Astrocyte of the spinal cord (primary cell): ENCODE measurements around the gene SCYGR1.

Experiments
- DNase-seq: peaks from one replicate; pipeline ENCODE4 v3.0.0; 2011; ENCODE audit warnings: low read depth, low spot score
- H3K4me3 ChIP-seq: 2 replicates; pipeline ENCODE4 v1.5.1; 2011; ENCODE audit warnings: low read depth, mild to moderate bottlenecking, low read length, moderate library complexity
- in situ Hi-C: cut with HindIII; loops from 2 replicates; pipeline ENCODE4 v1.10.0; 2017; ENCODE audit warnings: low sequenced_read_pairs
- TF ChIP-seq, protein P1 (sequence below): IDR thresholded peaks from 2 replicates; pipeline ENCODE4 v1.5.1; 2012; ENCODE audit warnings: low read depth, mild to moderate bottlenecking, low read length, inconsistent platforms

Gene SCYGR1

DNA sequence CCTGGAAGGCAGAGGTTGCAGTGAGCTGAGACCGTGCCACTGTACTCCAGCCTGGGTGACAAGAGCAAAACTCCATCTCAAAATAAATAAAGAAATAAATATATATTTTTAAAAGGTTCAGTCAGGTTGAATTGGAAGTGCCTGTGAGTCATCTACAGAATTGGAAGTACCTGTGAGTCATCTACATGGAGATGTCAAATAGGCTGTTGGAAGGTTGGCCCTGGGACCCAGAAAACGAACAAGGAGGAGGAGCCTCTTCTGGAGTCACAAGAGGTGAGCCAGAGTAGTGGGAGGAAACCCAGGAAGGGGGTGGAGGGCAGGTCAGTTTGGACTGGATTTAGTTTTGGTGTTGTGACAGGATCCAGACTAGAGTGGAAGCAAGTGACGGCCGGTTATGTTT, 15.2 kb upstream of the SCYGR1 start:
- TF ChIP-seq, protein P1, sequence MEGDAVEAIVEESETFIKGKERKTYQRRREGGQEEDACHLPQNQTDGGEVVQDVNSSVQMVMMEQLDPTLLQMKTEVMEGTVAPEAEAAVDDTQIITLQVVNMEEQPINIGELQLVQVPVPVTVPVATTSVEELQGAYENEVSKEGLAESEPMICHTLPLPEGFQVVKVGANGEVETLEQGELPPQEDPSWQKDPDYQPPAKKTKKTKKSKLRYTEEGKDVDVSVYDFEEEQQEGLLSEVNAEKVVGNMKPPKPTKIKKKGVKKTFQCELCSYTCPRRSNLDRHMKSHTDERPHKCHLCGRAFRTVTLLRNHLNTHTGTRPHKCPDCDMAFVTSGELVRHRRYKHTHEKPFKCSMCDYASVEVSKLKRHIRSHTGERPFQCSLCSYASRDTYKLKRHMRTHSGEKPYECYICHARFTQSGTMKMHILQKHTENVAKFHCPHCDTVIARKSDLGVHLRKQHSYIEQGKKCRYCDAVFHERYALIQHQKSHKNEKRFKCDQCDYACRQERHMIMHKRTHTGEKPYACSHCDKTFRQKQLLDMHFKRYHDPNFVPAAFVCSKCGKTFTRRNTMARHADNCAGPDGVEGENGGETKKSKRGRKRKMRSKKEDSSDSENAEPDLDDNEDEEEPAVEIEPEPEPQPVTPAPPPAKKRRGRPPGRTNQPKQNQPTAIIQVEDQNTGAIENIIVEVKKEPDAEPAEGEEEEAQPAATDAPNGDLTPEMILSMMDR: no peak
- in situ Hi-C loops: no loop called here
- no peak for DNase-seq
- no peak overlapping the region for H3K4me3 ChIP-seq

DNA sequence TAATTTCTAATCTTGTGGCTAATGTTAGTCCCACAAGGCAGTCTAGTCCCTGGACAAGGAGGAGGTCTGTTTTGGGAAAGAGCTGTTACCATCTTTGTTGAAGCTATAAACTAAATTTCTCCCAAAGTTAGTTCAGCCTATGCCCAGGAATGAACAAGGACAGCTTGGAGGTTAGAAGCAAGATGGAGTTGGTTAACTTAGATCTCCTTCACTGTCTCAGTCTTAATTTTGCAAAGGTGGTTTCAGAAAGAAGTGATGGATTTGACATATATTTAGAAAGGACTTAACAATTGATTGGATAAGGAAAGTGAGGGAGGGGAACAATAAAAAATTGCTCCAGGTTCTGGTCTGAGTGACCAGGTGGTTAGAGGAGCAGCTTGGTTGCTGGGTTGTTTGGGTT, 14.6 kb upstream of the SCYGR1 start:
- no peak overlapping the region for H3K4me3 ChIP-seq
- in situ Hi-C loops: no loop called here
- no peak for DNase-seq
- TF ChIP-seq, protein P1: no peak

DNA sequence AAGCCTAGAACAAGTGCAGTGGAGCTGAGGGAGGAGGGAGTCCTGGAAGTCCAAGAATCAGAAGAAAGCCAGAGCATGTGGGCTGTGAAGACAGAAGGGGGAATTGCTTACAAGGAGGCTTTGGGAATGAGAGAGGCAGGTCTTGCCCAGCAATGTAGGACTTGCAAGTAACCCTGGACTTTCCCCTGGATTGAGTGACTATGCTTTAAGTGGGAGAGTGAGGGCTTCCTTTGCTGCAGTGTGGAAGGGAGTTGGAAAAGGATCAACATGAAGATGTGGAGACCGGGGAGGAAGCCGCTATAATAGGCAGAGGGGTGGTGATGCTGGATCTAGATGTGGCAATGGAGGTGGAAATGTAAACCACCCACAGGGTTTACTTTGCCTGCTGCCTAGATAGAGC, 13.8 kb upstream of the SCYGR1 start:
- no peak for DNase-seq
- TF ChIP-seq, protein P1: no peak
- no peak overlapping the region for H3K4me3 ChIP-seq
- in situ Hi-C loops: no loop called here

DNA sequence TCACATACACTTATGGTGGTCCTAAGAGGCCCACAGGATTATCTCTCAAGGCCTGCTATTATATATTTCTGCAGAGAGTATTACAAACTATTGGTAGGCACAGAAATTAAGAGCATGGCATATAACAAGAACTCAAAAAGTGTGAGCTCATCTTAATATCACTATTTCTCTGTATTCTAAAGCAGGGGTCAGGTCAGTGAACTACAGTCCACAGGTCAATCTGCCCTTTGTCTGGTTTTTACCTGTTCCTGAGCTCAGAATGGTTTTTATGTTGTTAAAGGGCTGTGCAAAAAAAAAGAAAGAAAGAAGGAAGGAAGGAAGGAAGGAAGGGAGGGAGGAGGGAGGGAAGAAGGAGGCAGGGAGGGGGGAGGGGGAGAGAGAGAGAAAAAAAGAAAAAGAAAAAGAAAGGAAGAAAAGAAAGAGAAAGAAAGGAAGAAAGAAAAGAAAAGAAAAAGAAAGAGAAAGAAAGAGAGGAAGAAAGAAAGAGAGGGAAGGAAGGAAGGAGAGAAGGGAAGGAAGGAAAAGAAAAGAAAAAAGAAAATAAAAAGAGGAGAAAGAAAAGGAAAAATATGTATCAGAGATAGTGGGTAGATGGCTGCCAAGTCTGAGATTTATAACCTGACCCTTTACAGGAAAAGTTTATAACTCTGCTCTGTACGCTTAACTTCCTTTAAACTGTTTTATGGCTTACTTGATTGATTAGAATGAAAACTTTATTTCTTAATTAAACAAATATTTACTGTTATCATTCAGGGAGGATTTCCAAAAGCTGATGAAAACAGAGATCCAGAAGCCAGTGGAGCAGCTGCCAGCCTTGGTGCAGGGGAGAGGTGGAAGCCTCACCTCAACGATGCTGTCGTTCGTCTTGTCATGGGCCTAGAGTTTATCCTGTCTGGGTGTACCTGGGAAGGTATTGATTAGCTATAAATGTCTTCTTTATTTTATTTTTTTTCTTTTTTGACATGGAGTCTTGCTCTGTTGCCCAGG, 11.2 kb upstream of the SCYGR1 start:
- no peak overlapping the region for H3K4me3 ChIP-seq
- TF ChIP-seq, protein P1: no peak
- in situ Hi-C loops: no loop called here
- DNase-seq: no peak

DNA sequence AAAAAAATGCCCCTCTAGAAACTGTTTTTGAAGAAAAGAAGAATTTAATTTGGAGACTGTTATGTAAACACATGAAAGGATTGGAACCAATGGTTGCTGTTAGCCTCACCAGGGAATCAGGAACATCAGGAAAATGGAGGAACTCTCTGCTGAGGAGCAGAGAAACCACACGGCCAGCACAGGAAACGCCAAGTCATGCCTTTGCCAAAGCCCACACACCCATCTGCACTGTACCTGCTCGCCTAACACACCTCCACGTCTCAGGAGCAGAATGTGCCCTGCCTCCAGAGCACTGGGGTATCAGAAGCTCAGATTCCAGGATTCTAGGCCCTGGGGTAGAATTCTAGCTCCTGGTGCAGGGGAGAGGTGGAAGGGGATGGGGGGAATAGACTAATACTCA, 9.8 kb upstream of the SCYGR1 start:
- H3K4me3 ChIP-seq: no peak overlapping the region
- DNase-seq: no peak
- TF ChIP-seq, protein P1: no peak
- in situ Hi-C loops: no loop called here

DNA sequence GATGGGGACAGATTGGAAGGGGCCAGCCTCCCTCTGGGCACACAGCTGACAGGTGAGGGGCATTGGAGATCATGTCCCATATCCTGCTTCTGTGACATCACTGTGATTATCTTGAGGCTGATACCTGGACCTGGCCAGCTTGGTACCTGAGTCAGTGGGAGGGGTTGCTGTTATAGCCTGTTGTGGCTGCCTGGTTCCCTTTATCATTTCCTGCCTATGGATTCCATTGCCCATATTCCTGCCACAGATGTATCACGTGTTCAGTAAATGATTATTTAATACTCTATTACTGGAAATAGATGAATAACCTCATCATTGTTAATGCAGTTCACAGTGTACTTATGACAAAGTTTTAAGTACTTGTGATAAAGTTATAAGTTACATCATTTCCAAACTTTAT, 7.8 kb upstream of the SCYGR1 start:
- no peak overlapping the region for H3K4me3 ChIP-seq
- no peak for DNase-seq
- TF ChIP-seq, protein P1: no peak
- in situ Hi-C loops: no loop called here
